ENCODE data around the gene OR5A2.
"Not testable (repeated sequence)": the region's sequence is repeated elsewhere in the genome, so short reads cannot be mapped to it uniquely, and the experiment has no call there.

Gene OR5A2, protein sequence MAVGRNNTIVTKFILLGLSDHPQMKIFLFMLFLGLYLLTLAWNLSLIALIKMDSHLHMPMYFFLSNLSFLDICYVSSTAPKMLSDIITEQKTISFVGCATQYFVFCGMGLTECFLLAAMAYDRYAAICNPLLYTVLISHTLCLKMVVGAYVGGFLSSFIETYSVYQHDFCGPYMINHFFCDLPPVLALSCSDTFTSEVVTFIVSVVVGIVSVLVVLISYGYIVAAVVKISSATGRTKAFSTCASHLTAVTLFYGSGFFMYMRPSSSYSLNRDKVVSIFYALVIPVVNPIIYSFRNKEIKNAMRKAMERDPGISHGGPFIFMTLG

DNA sequence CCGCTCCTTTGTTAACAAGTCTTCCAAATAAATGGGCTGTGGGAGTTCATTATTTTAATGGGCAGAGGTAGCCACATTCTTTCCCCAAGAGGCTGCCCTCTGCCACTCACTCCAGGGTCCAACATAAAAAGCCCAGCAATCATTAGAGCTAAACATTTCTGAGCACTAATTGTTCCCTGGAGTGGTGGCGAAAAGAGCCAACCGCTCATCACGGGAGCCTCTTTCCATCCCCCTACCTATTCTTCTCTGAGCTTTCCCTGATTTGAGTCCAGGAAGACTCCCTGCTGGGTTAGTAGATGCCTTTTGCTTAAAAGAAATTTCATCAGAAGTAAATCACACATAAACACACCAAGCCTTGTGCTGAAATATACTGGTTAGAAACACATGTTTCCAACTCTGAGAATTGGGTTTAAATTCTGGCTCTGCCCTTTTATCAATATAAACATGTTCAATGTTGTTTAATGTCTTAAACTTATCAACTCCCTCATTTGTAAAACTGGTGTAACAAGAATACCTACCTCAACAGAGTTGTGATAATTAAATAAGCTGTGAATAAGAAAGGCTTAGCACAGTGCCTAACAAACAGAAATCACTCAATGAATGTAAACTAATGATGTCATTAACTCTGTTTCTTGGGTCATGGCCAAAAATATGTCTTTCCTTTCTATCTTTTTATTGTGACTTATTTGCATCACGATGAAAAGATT is at the start of gene OR5A2:
TSS of gene OR5A2 (minus strand) at position 53 of the 707 bp plus-strand sequence. CDS start 3,460 bp downstream, outside the sequence.
- no peak for DNase-seq (ENCODE audit: low read depth in 1 of 2, low spot score in 1 of 2)

DNA sequence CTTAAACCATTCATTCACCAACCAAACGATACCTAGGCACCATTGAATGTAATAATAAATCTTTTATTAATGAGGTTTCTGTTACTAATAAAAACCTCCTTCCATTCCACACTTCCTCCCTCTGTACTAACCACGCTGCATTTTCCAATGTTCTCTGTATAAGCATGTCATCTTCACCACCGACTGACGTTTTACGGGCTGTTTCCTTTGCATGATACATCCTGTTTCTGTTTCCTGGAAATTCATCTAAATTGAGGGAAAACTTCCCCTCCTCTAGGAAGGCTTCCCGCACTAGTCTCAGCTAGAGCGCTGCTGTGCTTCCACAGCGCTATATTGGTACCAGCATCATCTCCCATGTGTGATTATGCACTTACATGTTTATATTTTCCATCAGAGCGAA is 49.0 kb upstream of the OR5A2 start:
- no peak for DNase-seq (ENCODE audit: low read depth in 1 of 2, low spot score in 1 of 2)

DNA sequence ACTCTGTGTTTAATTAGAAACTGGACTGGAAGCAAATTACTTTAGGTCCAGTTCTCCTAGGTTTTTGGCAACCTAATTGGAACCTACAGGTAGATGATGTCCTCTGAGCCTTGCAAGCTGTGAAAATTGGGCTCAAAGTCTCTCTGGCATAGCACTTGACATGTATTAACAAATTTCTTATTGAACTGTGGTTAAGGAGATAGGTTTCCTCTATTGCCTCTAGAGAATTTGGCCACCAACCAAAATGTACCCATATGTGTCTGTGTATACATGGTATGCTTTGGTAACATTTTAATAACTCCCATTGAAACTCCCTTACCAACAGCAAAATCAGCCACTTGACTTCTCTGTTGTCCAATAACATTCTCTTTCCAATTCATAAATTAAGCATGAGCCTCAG is 46.8 kb upstream of the OR5A2 start, which contains the start of gene OR4D10:
TSS of gene OR4D10 (plus strand) at position 301 of the 400 bp plus-strand sequence. CDS start 4,115 bp downstream, outside the sequence.
- no peak for DNase-seq (ENCODE audit: low read depth in 1 of 2, low spot score in 1 of 2)

DNA sequence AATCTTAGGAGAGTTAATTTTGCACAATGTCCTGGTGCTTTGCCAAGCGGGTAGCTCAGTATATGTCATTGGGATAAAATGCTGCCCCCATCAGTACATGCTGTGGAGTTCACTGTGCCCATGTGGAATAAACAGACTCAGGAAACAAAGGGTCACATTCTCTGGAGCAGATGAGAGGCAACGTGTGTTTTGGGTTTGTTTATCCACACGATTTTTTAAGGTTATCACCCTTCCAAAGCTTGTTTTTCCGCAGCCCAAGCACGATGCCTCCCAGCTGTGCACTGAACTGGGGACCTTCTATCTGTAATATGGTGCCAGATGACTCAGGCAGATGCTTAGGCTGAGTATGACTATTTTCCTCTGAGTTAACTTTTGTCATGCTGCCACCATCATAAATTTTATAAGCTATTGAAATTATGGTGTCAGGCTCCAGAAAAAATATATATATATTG is 37.0 kb upstream of the OR5A2 start:
- DNase-seq (ENCODE audit: low read depth in 1 of 2, low spot score in 1 of 2), result no peak

DNA sequence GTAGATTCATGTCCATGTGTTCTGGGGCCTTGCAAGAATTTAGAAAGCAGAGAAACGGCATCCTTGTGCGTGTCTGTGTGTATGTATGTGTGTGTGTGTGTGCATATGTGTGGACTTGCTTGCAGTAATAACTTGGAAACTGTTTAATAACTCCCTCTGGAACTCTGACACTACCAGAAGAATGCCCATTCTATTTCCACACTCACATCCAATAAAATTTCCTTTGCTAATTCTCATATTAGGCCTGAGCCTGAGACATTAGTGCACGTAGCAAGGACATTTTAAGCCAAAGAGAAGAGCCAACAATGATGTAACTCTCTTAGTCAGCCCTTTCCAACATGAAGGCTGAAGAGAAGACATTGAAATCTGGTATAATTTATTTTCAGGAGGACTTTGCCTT is 33.7 kb upstream of the OR5A2 start:
- DNase-seq (ENCODE audit: low read depth in 1 of 2, low spot score in 1 of 2), result no peak

DNA sequence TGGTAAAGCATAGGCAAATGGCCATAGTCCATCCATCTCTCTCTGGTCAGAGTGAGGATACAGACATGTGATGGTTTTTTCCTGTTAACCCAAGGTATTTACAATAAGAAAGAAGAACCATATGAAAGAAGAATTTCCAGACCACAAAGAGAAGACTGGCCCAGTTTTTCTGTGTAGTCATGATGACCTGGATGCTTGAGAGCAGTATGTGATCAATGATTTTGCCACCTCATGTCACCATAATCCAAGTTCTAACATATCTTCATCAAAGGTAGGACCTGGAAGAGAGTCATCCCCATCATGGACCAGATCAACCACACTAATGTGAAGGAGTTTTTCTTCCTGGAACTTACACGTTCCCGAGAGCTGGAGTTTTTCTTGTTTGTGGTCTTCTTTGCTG is 30.4 kb upstream of the OR5A2 start, which contains the start of gene OR4D6:
TSS of gene OR4D6 (plus strand) at position 301 of the 400 bp plus-strand sequence. CDS start at position 301, 0 bp downstream.
- no peak for DNase-seq (ENCODE audit: low read depth in 1 of 2, low spot score in 1 of 2)

DNA sequence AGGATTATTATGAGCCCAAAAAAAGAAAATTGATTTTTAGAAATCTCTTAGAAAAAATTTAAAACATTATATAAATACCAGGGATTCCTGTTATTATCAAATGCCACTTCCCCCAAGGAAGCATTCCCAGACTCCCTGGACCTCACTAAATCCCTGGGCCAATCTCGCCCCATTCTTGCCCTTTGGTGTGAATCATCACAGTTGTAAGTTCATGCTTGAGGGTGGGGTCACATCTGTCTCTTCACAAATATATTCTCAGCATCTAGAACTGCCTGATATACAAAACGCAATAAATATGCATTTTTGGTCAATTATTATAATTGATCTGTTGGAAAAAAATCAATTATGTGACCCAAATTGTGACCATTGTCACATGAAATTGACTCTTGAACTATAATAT is 22.3 kb upstream of the OR5A2 start:
- DNase-seq (ENCODE audit: low read depth in 1 of 2, low spot score in 1 of 2), result no peak

DNA sequence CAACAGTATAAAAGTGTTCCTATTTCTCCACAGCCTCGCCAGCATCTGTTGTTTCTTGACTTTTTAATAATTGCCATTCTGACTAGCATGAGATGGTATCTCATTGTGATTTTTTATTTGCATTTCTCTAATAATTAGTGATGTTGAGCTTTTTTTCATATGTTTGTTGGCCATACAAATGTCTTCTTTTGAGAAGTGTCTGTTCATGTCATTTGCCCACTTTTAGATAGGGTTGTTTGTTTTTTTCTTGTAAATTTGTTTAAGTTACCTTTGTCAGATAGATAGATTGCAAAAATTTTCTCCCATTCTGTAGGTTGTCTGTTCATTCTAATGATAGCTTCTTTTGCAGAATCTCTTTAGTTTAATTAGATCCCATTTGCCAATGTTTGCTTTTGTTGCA is 19.4 kb upstream of the OR5A2 start:
- DNase-seq (ENCODE audit: low read depth in 1 of 2, low spot score in 1 of 2), result not testable (repeated sequence)

DNA sequence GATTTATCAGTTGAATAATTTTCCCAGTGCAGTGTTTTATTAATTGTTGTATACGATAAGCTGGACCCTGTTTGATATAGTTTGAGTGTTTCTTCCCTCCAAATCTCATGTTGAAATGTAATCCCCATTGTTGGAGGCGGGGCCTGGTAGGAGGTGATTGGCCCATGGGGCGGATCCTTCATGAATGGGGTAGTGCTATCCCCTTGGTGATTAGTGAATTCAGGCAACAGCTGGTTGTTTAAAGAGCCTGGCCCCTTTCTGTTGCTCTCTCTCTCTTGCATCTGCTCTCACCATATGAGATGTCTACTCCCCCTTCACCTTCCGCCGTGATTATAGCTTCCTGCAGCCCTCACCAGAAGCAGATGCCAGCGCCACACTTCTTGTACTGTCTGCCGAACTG is 11.6 kb upstream of the OR5A2 start:
- no peak for DNase-seq (ENCODE audit: low read depth in 1 of 2, low spot score in 1 of 2)

DNA sequence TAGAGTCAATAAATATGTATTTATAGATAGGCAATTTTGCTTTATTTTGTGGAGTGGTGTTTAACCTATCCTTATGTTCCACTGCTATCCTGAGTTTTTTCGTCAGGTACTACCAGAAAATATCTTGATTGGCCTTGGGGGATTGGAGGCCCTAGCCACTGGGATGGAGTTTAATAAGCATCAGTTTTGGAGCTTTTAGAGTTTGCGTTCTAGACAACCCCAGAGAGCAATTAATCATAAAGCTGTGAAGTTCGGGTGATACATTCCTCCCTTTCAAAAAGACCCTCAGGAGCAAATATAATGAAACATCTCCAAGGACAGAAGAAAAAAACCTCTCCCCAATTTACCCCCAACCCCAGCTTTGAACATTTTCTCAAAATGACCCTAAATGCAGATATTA is 10.0 kb upstream of the OR5A2 start, which contains the start of gene OR5A1:
TSS of gene OR5A1 (plus strand) at position 301 of the 400 bp plus-strand sequence. CDS start 6,700 bp downstream, outside the sequence.
- no peak for DNase-seq (ENCODE audit: low read depth in 1 of 2, low spot score in 1 of 2)

DNA sequence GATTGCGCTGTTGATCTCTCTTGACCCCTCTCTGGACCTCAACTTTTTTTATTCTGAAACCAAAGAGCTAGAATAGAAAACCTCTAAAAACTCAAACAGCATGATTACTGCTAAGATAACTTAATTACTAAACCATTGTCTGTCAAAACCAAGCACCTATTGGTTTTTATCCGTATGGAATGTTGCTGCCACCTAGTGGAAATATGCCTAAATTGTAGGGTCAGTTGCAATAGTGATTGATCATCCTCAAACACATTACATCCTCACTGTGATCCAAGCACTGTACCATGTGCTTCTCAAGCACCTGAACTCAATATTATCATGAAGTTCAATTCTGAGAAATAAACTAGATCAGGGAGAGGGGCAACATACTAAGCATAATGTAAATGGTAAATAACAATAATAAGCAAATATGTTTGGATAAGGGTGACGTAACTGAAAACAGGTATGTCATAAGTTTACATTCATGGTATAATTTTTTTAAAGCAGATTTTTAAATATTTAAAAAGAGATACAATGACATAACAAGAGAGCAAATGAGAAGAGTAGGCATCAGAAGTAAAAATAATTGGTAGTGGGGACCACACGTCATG is 3.8 kb upstream of the OR5A2 start:
- peak in 1 of 2 donors; percentile 61 for DNase-seq (ENCODE audit: low read depth in 1 of 2, low spot score in 1 of 2)

DNA sequence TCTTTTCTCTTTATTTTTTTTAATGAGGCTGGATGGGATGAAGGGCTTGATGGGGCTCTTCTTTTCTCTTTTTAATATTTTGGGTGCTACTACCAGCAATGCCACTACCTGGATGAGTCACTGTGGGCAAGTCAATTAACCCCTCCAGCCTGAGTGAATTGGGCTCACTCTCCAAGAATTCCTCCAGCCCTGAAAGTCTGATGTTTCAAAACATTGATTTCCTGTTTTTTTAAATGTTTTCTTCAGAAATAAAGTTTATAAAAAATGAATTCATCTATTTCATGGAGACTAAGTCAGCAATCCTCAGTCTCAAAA is 812 bp upstream of the OR5A2 start:
- no peak for DNase-seq (ENCODE audit: low read depth in 1 of 2, low spot score in 1 of 2)

DNA sequence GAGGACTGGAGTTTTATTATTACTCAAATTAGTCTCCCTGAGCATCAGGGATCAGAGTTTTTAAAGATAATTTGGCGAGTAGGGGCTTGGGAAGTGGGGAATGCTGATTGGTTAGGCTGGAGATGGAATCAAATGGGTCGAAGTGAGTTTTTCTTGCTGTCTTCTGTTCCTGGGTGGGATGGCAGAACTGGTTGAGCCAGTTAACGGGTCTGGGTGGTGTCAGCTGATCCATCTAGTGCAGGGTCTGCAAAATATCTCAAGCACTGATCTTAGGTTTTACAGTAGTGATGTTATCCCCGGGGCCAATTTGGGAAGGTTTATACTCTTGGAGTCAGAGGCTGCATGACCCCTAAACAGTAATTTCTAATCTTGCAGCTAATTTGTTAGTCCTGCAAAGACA is 1.1 kb downstream of the OR5A2 start:
- no peak for DNase-seq (ENCODE audit: low read depth in 1 of 2, low spot score in 1 of 2)

DNA sequence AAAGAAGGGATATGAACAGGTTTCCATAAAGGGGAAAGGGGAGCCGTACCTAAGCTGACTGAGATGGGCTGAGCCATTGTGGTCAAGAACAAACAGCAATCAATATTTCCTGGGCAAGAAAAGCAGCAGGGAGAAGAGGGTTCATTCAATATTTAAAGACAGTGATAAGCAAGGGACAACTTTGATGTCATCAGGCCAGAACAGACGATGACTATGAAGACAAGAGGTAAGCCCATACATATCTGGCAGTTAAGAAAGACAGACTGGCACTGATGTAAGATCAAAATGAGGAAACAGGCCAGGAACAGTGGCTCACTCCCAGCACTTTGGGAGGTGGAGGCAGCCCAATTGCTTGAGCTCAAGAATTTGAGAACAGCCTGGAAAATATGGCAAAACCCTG is 2.4 kb downstream of the OR5A2 start:
- DNase-seq (ENCODE audit: low read depth in 1 of 2, low spot score in 1 of 2), result no peak

DNA sequence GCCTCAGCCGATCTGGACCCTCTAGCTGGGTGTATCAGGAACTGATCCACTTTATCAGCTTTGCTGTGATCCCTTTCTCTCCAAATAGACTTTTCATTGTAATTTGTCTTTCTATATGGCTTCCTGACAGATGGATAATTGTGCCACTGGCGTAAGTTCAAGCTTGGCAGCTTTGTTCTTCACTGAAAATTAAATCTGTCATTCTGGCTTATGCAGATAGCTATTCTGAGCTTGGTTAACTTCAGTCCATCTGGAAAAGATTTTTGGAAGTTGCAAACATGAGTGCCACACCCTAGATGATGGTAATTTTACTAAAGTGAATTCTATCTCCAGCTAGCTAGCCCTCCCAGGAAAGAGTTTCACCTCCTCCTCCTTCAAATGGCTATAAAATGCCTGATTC is 8.1 kb downstream of the OR5A2 start:
- DNase-seq (ENCODE audit: low read depth in 1 of 2, low spot score in 1 of 2), result no peak

DNA sequence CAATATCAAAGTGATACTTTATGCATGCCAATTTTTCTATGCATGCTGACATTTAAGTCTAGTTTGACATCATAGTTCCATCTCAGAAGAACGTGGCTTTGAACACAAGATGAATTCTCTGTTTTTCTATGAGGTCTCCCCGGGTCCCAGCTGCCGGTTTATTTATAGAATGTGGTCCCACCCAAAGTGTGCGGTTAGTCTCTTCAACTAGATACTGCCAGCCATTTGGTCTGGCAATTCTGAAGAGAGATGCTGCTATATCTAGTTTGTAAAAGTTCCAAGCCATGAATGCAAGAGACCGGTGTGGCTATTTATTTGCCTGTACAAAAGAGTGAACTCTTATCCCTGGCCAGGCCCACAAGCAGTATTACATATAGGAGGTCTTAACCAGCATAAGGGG is 9.2 kb downstream of the OR5A2 start:
- no peak for DNase-seq (ENCODE audit: low read depth in 1 of 2, low spot score in 1 of 2)

DNA sequence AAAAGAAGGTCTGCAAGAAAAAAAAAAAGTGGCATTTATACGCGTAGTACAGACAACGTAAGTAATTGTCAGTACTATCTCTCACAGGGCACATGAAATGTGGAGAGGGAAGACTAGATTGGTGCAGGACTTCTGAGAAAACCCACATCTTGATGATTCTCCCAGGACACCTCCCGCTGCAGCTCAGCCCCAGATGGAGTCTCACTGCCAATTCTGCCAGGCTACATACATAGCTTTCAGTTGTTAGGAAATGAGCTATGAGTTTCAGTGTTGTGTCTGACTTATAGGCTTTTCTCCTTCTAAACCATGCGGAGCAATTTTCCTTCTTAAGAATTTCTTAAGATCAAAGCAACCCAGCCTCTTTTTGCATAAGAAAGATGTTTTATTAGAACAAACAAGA is 9.6 kb downstream of the OR5A2 start:
- no peak for DNase-seq (ENCODE audit: low read depth in 1 of 2, low spot score in 1 of 2)

DNA sequence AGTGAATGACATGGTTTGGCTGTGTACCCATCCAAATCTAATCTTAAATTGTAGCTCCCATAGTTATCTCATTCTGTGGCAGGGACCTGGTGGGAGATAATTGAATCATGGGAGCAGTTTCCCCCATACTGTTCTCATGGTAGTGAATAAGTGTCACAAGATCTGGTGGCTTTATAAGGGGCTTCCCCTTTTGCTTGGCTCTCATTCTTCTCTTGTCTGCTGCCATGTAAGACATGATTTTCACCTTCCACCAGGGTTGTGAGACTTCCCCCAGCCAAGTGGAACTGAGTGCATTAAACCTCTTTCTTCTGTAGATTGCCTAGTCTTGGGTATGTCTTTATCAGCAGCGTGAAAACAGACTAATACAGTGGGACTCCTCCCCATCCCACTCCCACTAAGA is 11.1 kb downstream of the OR5A2 start:
- DNase-seq (ENCODE audit: low read depth in 1 of 2, low spot score in 1 of 2), result no peak

DNA sequence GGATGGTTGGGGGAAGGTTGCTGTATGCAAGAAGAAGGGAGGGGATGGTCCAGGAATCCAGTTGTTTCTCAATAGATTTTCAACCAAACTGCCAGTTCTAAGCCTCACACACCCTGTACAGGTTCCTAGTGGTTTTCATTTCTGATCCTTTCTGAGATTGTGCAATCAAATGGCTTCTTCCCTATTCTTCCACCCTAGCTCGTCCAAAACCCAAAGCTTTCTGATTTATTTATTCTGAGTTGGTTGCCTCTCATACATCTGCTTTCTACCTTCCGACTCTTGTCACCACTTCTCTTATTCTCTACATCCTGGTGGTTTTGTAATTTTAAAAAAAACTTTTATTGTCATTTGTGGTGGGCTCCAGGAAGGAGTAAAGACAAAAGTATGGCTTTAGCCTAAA is 12.6 kb downstream of the OR5A2 start:
- DNase-seq (ENCODE audit: low read depth in 1 of 2, low spot score in 1 of 2), result no peak

DNA sequence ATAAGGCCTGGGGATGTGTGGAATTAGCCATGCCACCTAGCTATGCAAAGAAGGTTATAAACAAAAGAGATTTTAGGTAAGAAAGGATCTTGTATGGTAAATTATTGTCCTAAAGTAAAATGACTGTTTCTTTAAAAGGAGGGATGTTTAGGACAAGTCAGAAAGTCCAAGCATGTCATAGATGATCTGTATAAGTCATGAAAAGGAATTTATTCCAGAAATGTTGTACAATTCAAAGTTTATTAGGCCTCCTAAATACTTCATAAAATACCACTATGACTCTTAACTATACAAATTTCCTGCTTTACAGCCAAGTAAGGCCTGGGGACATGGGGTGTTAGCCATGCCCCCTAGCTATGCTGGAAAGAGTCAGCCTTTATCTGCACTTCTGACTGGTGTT is 22.7 kb downstream of the OR5A2 start:
- no peak for DNase-seq (ENCODE audit: low read depth in 1 of 2, low spot score in 1 of 2)

DNA sequence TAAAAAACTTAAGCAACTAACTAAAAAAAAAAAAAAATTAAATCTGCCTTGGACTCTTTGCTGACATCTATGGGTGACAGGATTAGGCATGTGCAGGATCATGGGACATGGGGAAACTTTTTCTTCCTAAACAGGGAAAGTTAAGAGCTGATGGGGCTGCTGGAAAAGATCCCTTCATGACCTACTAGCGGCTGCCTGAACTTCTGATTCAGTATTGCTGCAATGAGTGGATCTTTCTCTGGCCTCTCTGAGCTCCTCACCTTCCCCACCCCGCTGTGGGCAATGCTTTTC is 25.0 kb downstream of the OR5A2 start:
- no peak for DNase-seq (ENCODE audit: low read depth in 1 of 2, low spot score in 1 of 2)
